Posterior vena cava (tissue), 2 donors: ENCODE measurements around the gene FSTL3. TPM values are rescaled to one million over a fixed set of nuclear protein-coding genes. Genes with fewer than 3 reads are reported as not detected.
"Not testable (repeated sequence)": the region's sequence is repeated elsewhere in the genome, so short reads cannot be mapped to it uniquely, and the experiment has no call there.

ENCODE experiments used
- DNase-seq: peaks from one replicate; pipeline ENCODE4 v3.0.0-alpha.2; 2020; ENCODE audit warnings: low spot score
- intact Hi-C, 2 donors: fragments of 100-400 bp; cut with DNase I; formaldehyde crosslinking; loops; one replicate each; pipeline versions ENCODE4 v1.14.1 to v1.14.2; 2022 to 2023
- total RNA-seq, 2 donors: library from RNA; stranded (reverse); fragmentation: NEBNext Ultra II Directional; extraction: Animal tissue kit (Norgen Biotek cat#: 25700); gene quantifications; one replicate each; pipeline ENCODE4 v1.2.1, GENCODE V29; 2021
- donor health status: DM: yes; HTN: yes; CAD: no.
- donor health status: DM: yes; HTN: yes; CAD: no.

The FSTL3 gene
- total RNA-seq, 2 donors from 2014 or later, result 234 to 270 TPM

DNA sequence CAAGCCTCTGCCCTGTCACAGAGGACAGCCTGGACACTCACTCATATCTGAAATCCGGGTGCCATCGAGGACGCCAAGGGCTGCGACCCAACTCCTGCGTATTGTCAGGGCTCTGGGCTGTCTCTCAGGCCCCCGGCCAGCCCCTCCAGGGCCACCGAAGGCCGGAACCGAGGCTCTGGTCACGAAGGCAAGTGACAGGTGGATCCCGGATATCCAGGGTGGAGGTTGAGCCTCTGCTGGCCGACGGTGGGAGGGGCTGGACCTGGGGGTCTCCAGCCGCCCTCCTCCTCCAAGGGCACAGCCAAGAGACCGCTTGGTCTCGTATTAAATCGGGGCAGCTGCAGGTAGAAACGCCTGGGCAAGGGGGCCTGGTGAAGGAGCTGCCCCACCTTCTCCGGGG lies 18.6 kb upstream of the FSTL3 start:
- DNase-seq, result no peak
- intact Hi-C loops, result no loop called here

DNA sequence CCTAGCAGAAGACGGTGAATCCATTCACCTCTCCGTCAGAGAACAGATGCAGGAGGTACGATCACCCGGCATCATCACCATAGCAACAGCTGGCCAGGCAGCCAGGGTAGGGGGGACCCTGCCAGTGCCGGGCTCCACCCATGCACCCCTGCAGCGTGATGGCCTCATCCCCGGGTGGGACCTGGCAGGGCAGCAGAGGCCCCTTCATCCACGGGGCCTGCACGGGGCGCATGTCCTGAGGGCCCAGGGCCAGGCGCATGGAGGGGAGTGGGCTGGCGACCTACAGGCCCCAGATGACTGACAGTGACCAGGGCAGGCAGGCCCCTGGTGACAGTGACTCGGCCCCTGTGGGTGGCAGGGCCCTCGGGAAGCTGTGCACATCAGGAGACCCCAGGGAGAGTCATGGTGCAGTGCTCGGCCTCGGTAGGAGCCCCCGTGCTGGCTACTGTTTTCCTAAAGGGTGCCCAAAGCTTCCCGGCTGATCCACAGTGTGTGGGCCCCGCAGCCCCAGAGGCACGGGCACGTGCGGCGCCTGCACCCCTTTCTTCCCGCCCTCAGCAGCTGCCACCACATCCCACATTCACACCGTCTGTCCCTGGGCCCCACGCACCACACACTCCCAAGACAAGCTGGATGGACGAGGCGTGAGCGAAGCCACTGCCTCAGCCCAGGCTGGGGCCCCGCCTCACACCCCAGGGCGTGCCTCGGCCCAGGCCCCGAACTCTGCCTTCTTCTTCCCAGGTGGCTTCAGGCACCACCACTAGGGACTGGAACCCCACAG lies 17.9 kb upstream of the FSTL3 start:
- no peak for DNase-seq
- intact Hi-C loops, result no loop called here

DNA sequence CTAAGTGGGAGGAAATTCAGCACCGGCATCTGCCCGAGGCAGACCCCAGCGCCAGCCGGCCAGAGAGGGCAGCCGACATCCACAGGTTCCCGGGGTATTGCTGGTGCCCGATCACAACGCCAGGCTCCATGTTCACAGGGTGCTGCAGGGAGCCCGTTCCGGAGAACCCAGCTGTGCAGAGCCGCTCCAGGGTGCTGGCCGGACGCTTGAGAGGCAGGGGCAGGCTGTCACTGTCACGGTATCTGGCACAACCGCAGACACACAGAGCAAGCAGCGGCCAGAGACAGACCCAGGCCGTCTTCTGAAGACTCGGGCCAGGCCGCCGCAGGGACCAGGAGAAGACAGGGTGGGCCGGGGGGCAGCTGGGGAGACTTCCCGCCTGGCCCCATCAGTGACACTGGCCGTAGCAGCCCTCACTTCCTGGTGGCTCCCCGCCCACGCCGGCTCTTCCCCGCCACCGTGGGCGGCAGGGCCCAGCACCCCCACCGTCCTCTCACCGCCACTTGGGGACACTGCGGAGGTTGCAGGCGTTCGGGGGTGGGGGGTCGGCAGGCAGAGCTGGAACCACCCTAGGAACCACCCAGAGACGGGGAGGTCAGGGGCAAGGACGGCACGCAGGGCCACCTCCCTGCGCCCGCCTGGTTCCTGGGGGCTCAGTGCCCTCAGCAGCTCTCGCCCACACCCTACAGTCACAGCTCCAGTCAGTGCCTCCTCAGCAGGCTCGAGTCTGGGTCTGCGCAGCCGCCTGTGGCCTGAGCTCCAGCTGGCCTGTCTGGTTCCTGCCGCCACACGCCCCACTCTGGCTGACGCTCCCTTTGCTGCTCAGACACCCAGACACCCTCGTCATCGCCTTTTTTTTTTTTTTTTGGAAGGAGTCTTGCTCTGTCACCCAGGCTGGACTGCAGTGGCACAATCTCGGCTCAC lies 17.0 kb upstream of the FSTL3 start:
- intact Hi-C loops, result no loop called here
- DNase-seq, result peak; percentile 92

DNA sequence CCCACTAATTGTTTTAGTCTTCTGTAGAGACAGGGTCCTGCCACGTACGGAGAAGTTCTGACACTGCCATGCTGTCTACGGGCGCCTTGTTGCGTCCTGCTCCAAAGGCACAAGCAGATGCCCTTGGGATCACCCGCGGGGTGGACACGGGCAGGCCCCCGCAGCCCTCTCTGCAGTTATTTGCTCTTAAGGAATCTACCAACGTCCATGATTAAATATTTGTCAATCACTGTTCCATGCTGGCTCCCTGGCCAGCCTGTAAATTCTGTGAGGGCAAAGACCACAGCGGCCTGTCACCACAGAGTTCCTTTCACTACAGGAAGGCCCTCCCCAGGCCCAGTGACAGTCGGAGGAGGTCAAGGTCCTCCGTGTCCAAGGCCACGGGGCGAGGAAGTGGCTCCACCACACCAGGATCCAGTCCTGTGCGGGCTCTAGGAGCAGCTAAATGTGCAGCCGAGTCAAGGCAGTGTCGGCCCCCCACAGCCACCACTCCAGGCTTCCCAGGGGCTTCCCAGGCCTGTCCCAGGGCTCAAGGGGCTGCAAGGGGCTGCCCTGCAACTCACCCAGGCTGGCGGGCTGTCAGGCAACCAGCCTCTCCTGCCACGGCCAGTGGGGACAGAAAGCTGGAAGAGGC lies 15.3 kb upstream of the FSTL3 start:
- DNase-seq, result no peak
- intact Hi-C loops, result no loop called here

DNA sequence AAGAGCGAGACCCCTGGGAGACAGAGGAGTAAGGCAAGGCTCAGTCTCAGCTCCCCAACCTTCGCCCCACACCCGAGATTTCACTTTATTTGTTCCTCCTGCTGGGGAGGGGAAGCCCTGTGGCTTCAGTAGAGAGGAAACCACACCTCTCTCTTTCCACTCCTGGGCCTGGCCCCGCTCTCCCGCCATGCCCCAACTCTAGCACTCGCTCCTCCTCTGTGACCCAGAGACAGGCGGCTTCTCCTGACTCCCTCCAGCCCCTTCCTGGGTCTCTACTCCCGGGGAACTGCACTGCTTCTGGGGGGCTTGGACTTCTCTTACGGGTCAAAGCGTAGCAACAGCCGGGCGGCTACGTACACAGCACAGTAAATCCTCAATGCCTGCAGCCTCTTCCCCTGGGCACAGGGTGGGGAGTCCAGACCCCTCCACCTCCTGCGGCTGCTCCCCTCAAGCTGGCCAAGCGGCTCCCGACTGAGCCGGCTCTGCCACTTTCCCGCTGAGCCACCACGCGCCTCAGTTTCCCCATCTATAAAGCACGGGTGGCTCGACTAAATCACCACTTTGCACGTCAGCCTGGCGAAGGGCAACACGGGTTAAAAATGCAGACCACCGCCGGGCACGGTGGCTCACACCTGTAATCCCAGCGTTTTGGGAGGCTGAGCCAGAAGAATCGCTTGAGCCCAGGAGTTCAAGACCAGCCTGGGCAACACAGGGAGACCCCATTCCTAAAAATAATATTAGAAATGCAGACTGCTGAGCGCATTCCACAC lies 14.6 kb upstream of the FSTL3 start:
- intact Hi-C loops, result no loop called here
- no peak for DNase-seq

DNA sequence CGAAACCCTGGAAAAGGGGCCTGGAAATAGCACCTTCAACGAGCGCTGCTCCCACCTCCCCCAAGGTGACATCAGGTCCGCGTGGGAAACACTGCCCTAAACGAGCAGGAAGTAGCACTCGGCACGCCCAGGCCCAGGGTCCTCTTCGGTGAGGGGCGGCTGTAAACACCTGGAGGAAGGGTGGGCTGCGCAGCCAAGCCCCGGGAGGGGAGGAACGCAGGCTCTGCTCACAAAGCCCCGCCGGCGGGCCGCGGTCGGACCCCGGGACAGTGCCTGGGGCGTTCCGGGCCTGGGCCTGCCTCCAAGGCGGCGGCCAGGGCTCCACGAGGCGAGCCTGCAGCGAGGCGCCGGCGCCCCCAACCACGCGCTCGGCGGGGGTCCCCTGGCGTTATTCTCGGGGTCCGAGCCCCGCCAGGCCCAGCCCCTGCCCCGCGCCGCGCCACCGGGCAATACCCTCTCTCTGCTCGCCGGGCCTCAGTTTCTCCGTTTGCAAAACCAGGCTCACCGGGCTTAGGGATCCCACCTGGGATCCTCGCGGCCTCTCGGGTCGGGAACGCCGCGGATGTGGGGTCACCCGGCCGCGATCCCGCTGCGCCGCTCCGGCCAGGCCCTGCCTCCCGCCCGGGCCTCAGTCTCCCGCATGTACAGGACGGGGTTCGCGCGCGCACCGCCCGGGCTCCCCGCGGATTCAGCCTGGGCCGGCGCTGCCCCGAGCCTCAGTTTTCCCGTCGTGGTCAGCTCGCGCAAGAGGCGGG lies 13.8 kb upstream of the FSTL3 start:
- DNase-seq, result no peak
- intact Hi-C loops, result no loop called here

DNA sequence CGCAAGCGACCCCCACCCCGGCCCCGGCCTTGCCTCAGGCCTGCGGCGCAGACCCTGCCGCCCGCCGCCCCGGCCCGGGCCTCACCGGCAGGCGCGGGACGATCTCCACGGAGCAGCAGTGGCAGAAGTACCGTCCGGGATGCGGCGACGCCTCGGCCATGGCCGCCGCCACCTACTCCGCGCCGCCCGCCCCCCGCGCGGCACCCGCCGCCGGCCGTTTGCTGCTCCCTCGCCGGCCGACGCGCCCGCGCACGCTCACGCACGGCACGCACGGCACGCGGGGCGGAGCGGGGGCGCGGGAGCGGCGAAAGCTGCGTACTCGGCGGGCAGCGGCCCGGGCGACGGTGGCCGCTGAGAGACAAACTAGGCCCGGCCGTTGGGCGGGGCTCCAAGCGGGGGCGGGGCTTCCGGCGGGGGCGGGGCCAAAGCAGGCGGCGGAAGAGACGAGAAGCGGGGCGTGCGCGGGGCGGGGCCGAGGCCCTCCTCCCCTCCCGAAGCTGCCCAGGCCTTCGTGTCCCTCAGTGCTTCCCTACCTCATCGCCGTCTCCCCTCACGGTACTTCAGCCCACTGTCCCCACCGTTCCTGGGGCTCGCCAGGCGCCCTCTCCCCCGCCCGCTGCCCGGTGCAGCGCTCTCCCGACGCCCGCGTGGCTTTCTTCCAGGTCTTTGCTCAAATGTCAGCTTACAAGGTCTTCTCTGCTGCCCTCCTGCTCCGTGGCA lies 13.1 kb upstream of the FSTL3 start, which contains the start of gene RNF126:
Gene RNF126 (minus strand): TSS at position 253 of the 720 bp plus-strand sequence. CDS start 93 bp downstream, at position 160.
- peak; percentile 98 for DNase-seq
- intact Hi-C loops, result no loop called here

DNA sequence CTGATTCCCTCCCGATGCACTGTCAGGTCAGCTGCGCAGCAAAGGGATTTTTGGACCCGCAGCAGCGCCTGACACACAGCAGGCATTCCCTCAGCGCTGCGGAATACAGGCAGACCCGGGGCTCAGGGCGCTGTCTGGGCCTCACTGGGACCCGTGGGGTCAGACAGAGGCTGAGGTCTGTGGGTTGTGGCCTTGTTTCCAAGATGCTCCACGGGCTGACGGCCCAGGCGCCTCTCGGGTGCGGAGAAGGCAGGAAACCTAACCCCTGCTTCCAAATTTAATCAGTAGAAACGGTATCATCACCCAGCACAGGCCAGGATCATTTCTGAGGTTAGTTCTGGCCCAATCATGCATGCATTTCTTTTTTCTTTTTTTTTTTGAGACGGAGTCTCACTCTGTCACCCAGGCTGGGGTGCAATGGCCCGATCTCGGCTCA lies 12.5 kb upstream of the FSTL3 start:
- no peak for DNase-seq

DNA sequence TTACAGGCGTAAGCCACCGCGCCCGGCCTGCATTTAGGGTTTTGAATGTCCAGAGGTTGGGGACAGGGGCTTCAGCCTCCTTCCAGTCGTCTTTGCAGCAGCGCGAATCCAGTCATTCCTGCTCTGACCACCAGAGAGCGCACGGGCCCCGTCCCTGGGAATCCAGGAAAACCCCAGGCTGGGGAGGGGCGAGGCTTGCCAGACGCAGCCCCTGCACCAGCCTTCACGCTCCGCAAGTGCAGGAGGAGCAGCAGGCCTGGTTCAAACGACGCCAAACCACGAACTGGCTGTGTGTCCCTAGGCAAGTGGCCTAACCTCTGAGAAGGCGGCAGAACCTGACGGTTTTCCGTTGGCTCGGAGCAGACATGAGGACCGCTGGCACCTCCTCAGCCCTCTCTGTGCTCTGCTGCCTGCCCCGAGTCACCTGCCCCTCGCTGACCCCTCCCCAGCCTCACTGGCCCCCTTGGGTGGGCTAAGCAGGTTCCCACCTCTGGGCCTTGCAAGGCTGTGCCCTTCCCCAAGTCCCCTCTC lies 11.2 kb upstream of the FSTL3 start:
- peak; percentile 94 for DNase-seq
- intact Hi-C loops, result loop anchor here in 1 of 2 donors (2.0 kb wide), 1 partner anchor 70 kb away; no protein-coding TSS in a partner anchor

More for the DNA sequence above, 12.5 kb upstream of the FSTL3 start:
- intact Hi-C loops, result loop anchor here in 1 of 2 donors (2.0 kb wide), 1 partner anchor 71 kb away; no protein-coding TSS in a partner anchor

DNA sequence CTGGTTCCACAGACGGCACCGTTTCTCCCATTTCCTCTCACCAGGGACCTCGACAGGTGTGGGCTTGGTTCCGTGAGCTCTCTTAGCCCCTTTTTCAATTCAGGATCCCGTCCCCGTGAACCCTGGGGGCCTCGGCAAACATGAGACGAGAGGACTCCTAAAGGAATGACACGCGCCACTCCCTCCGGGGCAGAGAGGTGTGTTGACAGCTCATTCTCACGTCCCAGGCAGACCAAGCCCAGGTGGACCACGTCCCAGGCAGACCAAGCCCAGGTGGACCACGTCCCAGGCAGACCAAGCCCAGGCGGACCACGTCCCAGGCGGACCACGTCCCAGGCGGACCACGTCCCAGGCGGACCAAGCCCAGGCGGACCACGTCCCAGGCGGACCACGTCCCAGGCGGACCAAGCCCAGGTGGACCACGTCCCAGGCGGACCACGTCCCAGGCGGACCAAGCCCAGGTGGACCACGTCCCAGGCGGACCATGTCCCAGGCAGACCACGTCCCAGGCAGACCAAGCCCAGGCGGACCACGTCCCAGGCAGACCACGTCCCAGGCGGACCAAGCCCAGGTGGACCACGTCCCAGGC lies 9.1 kb upstream of the FSTL3 start:
- intact Hi-C loops, result loop anchor here in 1 of 2 donors (2.0 kb wide), 1 partner anchor 64 kb away; no protein-coding TSS in a partner anchor
- not testable (repeated sequence) for DNase-seq

DNA sequence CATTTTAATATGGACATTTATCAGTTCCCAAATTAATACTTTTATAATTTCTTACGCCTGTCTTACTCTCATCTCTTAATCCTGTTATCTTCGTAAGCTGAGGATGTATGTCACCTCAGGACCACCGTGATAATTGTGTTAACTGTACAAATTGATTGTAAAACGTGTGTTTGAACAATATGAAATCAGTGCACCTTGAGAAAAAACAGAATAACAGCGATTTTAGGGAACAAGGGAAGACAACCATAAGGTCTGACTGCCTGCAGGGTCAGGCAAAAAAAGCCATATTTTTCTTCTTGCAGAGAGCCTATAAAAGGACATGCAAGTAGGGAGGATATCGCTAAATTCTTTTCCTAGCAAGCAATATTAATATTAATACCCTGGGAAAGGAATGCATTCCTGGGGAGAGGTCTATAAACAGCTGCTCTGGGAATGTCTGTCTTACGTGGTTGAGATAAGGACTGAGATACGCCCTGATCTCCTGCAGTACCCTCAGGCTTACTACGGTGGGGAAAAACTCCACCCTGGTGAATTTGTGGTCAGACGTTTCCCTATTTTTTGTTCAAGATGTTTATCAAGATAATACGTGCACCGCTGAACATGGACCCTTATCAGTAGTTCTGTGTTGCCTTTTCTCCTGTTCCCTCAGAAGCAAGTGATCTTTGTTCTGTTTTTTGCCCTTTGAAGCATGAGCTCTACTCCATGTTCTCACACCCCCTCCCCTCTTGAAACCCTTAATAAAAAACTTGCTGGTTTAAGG lies 7.3 kb upstream of the FSTL3 start:
- intact Hi-C loops, DNase-seq: not testable (repeated sequence)

DNA sequence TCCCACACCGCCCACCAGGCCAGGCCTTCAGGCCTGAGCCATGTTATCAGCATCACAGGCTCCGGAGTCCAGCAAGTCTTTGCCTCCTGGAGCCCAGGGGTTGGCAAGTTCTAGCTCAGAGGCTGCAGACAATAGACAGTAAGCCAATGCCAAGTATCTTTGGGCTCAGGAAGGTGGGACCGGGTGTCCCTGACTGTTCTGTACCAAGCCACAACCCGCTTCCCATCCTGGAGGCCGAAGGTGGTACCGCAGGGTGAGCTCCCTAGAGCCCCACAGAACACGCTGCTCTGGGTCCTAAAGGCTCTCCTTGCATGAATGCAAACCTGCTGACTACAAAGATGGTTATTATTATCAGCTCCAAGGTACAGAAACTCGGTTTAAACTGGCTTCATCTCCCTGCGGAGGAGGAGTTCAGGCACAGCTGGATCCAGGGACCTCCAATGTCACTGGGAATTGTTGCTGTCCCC lies 5.5 kb upstream of the FSTL3 start:
- no peak for DNase-seq
- intact Hi-C loops, result no loop called here

DNA sequence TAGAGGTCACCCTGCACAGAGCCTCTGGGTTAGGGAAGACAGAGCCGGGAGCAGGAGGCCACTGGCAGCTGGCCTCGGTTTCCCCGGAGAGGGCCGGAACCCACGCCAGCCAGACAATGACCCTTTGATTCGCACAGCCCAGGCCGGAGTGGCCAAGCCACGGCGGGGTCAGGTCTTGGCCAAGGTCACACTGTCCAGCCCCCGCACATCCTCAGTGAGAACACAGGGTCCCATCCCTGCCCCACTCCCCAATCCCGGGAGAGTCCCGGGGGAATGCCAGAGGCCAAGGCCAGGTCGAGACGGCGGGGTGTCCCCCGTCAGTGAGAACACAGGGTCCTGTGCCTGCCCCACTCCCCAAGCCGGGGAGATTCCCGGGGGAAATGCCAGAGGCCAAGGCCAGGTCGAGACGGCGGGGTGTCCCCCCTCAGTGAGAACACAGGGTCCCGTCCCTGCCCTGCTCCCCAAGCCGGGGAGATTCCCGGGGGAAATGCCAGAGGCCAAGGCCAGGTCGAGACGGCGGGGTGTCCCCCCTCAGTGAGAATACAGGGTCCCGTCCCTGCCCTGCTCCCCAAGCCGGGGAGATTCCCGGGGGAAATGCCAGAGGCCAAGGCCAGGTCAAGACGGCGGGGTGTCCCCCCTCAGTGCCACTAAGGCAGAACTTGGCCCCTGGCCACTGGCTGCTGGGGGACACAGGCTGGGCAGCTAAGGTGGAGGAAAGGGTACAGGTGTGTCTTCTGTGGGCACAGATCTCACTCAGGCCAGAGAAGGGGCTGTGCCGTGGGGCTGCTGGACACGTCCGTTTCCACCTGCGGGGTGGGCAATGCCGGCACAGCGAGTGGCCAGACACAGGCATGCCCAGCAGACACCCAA lies 1.7 kb upstream of the FSTL3 start:
- no peak for DNase-seq
- intact Hi-C loops, result no loop called here

DNA sequence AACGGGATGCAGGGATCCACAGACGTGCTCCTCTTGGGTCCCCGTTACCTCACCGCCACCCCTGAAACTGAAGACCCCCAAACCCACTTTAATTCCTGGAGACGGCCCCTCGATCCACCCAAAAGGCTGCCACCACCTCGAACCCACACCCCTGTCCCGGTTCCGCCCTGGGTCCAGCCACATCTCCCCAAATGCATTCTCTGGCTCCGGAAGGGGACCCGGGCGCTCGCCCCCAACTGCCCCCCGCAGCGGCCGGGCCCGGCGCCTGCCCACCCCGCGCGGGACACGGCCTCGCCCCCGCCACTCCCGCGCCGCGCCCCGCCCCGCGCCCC lies 219 bp upstream of the FSTL3 start:
- DNase-seq, result no peak
- intact Hi-C loops, result no loop called here

DNA sequence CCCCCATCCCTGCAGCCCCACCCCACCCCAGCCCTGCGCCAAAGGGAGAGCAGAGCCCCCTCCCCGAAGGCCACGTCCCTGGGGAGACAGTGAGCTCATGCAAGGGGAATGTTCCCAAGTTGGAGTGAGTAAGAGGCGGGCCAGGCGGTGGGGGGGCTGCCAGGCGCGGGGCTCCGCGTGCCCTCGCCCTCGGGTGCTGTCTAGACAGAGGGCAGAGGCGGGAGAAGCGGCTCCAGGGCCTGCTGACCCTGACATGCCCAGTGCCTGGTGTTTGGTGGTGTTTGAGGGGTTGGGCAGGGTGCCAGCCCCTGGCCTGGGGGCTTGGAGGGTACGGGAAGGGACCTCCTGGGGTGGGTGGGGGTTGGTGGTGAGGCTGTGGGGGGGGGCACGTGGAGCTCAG lies 1.0 kb downstream of the FSTL3 start:
- intact Hi-C loops, result no loop called here
- DNase-seq, result peak; percentile 94
